RCC 7860 (cell line): ENCODE measurements around the gene OR5B17.
"Not testable (repeated sequence)": the region's sequence is repeated elsewhere in the genome, so short reads cannot be mapped to it uniquely, and the experiment has no call there.

Experiments used
- DNase-seq: peaks from one replicate; pipeline ENCODE4 v3.0.0-alpha.2; 2015; ENCODE audit warnings: low spot score
- FAIRE-seq: peaks from 2 replicates; lab custom pipeline; 2012; peaks lifted over from hg19 to GRCh38; lab: Jason Lieb, UNC

Gene OR5B17

GRCh38 chr11:58358969-58359368 lies at the start of gene OR5B17:
Gene OR5B17 (minus strand): TSS chr11:58359069. CDS start chr11:58359069, 0 bp downstream.
- DNase-seq (no peak), FAIRE-seq (no peak)

- no peak for DNase-seq
- FAIRE-seq = no peak
These were observed 47.9 kb upstream of the OR5B17 start, which contains the start of gene OR5B3 for GRCh38 chr11:58406774-58407173. Gene OR5B3 (minus strand): TSS chr11:58406874. CDS start chr11:58403409, 3,465 bp downstream.

- FAIRE-seq, DNase-seq: not testable (repeated sequence)
These were observed 40.8 kb upstream of the OR5B17 start for GRCh38 chr11:58399622-58400021.

GRCh38 chr11:58395581-58395980 lies 36.7 kb upstream of the OR5B17 start:
- DNase-seq (peak; percentile 16), FAIRE-seq (no peak)

GRCh38 chr11:58394195-58394594 lies 35.3 kb upstream of the OR5B17 start:
- peak; percentile 47 for DNase-seq
- no peak for FAIRE-seq

- FAIRE-seq = no peak
- no peak for DNase-seq
These were observed 33.9 kb upstream of the OR5B17 start for GRCh38 chr11:58392746-58393145.

GRCh38 chr11:58391879-58392278 lies 33.0 kb upstream of the OR5B17 start:
- DNase-seq (no peak), FAIRE-seq (no peak)

GRCh38 chr11:58390551-58391063 lies 31.7 kb upstream of the OR5B17 start:
- DNase-seq (no peak), FAIRE-seq (no peak)

GRCh38 chr11:58354727-58355126 lies 4.1 kb downstream of the OR5B17 start:
- DNase-seq = no peak
- no peak for FAIRE-seq

GRCh38 chr11:58345204-58345603 lies 13.7 kb downstream of the OR5B17 start:
- DNase-seq (no peak), FAIRE-seq (no peak)

- peak; percentile 83 for FAIRE-seq
- DNase-seq = peak; percentile 76
These were observed 24.2 kb downstream of the OR5B17 start for GRCh38 chr11:58334708-58335107.

- DNase-seq (no peak), FAIRE-seq (no peak)
These were observed 28.0 kb downstream of the OR5B17 start for GRCh38 chr11:58330861-58331260.

- DNase-seq = no peak
These were observed 40.3 kb downstream of the OR5B17 start for GRCh38 chr11:58318532-58318931.

GRCh38 chr11:58316142-58316541 lies 42.7 kb downstream of the OR5B17 start:
- FAIRE-seq = peak; percentile 45

More at GRCh38 chr11:58318532-58318931, 40.3 kb downstream of the OR5B17 start:
- no peak for FAIRE-seq

More at GRCh38 chr11:58316142-58316541, 42.7 kb downstream of the OR5B17 start:
- peak; percentile 39 for DNase-seq
